Calu3 (cell line): Measurements from ENCODE around the gene CPB2. TPM values are rescaled to one million over a fixed set of nuclear protein-coding genes. Genes with fewer than 3 reads are reported as not detected.

ENCODE experiments used
- BruUV-seq: library from RNA; stranded (reverse); fragments of 400-500 nt; replicated peaks from 2 replicates; lab custom pipeline; 2021; lab: Mats Ljungman, UMichigan
- CTCF ChIA-PET: fragments of 300-600 bp; sonication (Branson Sonifier 250); formaldehyde crosslinking; loops from one replicate; lab custom pipeline; 2022; ENCODE audit warnings: antibody characterized with exemption; lab: Charles Lee
- DNase-seq: peaks from one replicate; pipeline ENCODE4 v3.0.0; 2022
- H3K27ac Mint-ChIP-seq: one replicate; pipeline ENCODE4 v1.8.0; 2022; ENCODE audit warnings: mixed read lengths; ENCODE audit not compliant: unreplicated experiment
- H3K27me3 Mint-ChIP-seq: one replicate; pipeline ENCODE4 v1.8.0; 2022; ENCODE audit warnings: mixed read lengths; ENCODE audit not compliant: unreplicated experiment
- H3K36me3 Mint-ChIP-seq: one replicate; pipeline ENCODE4 v1.8.0; 2022; ENCODE audit warnings: mild to moderate bottlenecking, moderate library complexity, mixed read lengths; ENCODE audit not compliant: insufficient read depth, unreplicated experiment
- H3K4me1 Mint-ChIP-seq: one replicate; pipeline ENCODE4 v1.8.0; 2022; ENCODE audit warnings: mild to moderate bottlenecking, low read depth, mixed read lengths; ENCODE audit not compliant: unreplicated experiment
- H3K4me3 Mint-ChIP-seq: one replicate; pipeline ENCODE4 v1.8.0; 2022; ENCODE audit warnings: mild to moderate bottlenecking, low read depth, moderate library complexity, mixed read lengths; ENCODE audit not compliant: unreplicated experiment
- H3K9me3 Mint-ChIP-seq: one replicate; pipeline ENCODE4 v1.8.0; 2022; ENCODE audit warnings: low read depth, mixed read lengths; ENCODE audit not compliant: unreplicated experiment
- CTCF ChIP-seq: fragments of 200-600 bp; IDR thresholded peaks from one replicate; pipeline ENCODE4 v1.8.0; 2022; ENCODE audit warnings: antibody characterized with exemption; ENCODE audit not compliant: unreplicated experiment
- intact Hi-C: fragments of 100-400 bp; cut with micrococcal nuclease; formaldehyde crosslinking; loops from one replicate; pipeline ENCODE4 v1.10.0; 2022; ENCODE audit not compliant: unreplicated experiment
- total RNA-seq: library from RNA; stranded (reverse); gene quantifications from 2 replicates; pipeline ENCODE4 v1.2.3, GENCODE V29; 2022

The CPB2 gene
- total RNA-seq, 1 experiment from 2014 or later, result not detected

GRCh38 chr13:46086985-46087384 is 17.8 kb downstream of the CPB2 start:
- no peak overlapping the region for H3K27ac Mint-ChIP-seq
- no peak for TF ChIP-seq CTCF
- H3K36me3 Mint-ChIP-seq, result no peaks in the 10 kb centered on the region
- H3K4me3 Mint-ChIP-seq, result no peak overlapping the region
- peaks cover 2% of the 10 kb centered on the region for H3K27me3 Mint-ChIP-seq
- no TSS peak for BruUV-seq
- intact Hi-C loops, result no loop called here
- no peaks in the 10 kb centered on the region for H3K9me3 Mint-ChIP-seq
- DNase-seq, result no peak
- no peaks in the 10 kb centered on the region for H3K4me1 Mint-ChIP-seq
- CTCF ChIA-PET, result no interaction called here

GRCh38 chr13:46086421-46086922 is 18.4 kb downstream of the CPB2 start:
- CTCF ChIA-PET, result no interaction called here
- intact Hi-C loops, result no loop called here
- BruUV-seq, result no TSS peak
- Mint-ChIP-seq H3K4me3 (no peak overlapping the region), H3K4me1 (no peaks in the 10 kb centered on the region), H3K27me3 (no peaks in the 10 kb centered on the region), H3K9me3 (no peaks in the 10 kb centered on the region), H3K27ac (no peak overlapping the region), H3K36me3 (no peaks in the 10 kb centered on the region)
- no peak for DNase-seq
- no peak for TF ChIP-seq CTCF

- Mint-ChIP-seq H3K4me1 (no peaks in the 10 kb centered on the region), H3K27me3 (no peaks in the 10 kb centered on the region), H3K27ac (no peak overlapping the region), H3K36me3 (no peaks in the 10 kb centered on the region), H3K4me3 (no peak overlapping the region), H3K9me3 (no peaks in the 10 kb centered on the region)
- CTCF ChIA-PET, result no interaction called here
- TF ChIP-seq CTCF, result no peak
- no TSS peak for BruUV-seq
- intact Hi-C loops, result no loop called here
- no peak for DNase-seq
Measured at GRCh38 chr13:46085737-46086136, 19.1 kb downstream of the CPB2 start.

- no peak for DNase-seq
- Mint-ChIP-seq H3K9me3 (no peaks in the 10 kb centered on the region), H3K4me1 (no peaks in the 10 kb centered on the region), H3K27me3 (no peaks in the 10 kb centered on the region), H3K27ac (no peak overlapping the region), H3K4me3 (no peak overlapping the region), H3K36me3 (no peaks in the 10 kb centered on the region)
- intact Hi-C loops, result no loop called here
- CTCF ChIA-PET, result interaction anchor here (0.7 kb wide), 1 partner anchor 423 kb away, joined by 5 read pairs; no protein-coding TSS in a partner anchor
- BruUV-seq, result no TSS peak
- TF ChIP-seq CTCF, result no peak
Measured at GRCh38 chr13:46082324-46082723, 22.5 kb downstream of the CPB2 start.
